H1 (cell line): ENCODE results near the gene OR14K1. TPM values are rescaled to one million over a fixed set of nuclear protein-coding genes. Genes with fewer than 3 reads are reported as not detected.

Source experiments
- USF2 ChIP-seq: IDR thresholded peaks from 2 replicates; pipeline ENCODE4 v1.6.1; 2011; ENCODE audit warnings: low read length, improper control_type of control experiment
- polyA plus RNA-seq, 7 experiments: library from polyadenylated mRNA; depleted of rRNA in 3 of 7; stranded (reverse) in 5 of 7; unstranded in 2 of 7; fragments of >200 nt in 5 of 7; fragments of 200-250 nt in 2 of 7; gene quantifications; 1 replicate in 5 of 7; 2 replicates in 1 of 7; 4 replicates in 1 of 7; pipeline versions ENCODE4 v1.2.1 to v1.2.3, GENCODE V29; 2011 to 2013; ENCODE audit warnings: missing spikeins in 2 of 7, mixed read lengths in 2 of 7
- total RNA-seq: library from RNA; stranded (reverse); fragmentation: NEBNext Ultra II Directional; extraction: Animal tissue kit (Norgen Biotek cat#: 25700); gene quantifications from 2 replicates; pipeline ENCODE4 v1.2.1, GENCODE V29; 2021

The OR14K1 gene
- total and polyA plus RNA-seq, 2 of the 8 experiments (the other 6 are each of a cell fraction or from before 2014, with no cell fraction given) = not detected

DNA sequence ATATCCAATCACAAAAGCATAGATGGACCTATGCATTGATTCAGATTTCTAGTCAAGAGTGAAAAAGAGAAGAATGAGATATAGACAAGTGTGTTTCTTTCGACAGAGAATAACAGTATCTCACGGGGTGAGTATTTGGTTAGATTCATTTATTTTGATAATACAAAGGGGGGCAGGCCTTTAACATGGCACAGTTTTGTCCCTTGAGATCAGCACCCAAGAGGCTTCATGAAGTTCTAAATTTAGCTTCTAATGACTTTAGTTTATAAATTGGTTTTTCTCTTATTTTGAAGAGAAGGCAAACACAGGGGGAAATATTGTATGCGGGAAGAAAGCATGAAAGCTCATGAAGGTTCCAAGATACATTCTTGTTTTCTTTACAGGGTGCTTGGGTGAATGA lies 22.0 kb downstream of the OR14K1 start, which contains the start of gene OR1C1 (continued):
- no peak for TF ChIP-seq USF2
